Hepatocyte (in vitro differentiated cells): ENCODE data around the gene ABCF2. TPM values are rescaled to one million over a fixed set of nuclear protein-coding genes. Genes with fewer than 3 reads are reported as not detected.

Source experiments
- DNase-seq: peaks from one replicate; pipeline ENCODE4 v3.0.0-alpha.2; 2016; ENCODE audit warnings: low spot score
- H2AFZ ChIP-seq: fragments of 200-600 bp; sonication (generic); 2 replicates; pipeline ENCODE4 v1.6.0; 2016; ENCODE audit warnings: antibody characterized with exemption, mild to moderate bottlenecking
- H3K27ac ChIP-seq: fragments of 200-600 bp; sonication (generic); 2 replicates; pipeline ENCODE4 v1.5.1; 2016; ENCODE audit warnings: mild to moderate bottlenecking
- H3K27me3 ChIP-seq: fragments of 200-600 bp; sonication (generic); 2 replicates; pipeline ENCODE4 v1.6.1; 2016
- H3K36me3 ChIP-seq: fragments of 200-600 bp; sonication (generic); replicated peaks from 2 replicates; pipeline ENCODE4 v1.5.1; 2016; ENCODE audit warnings: low read depth; ENCODE audit not compliant: insufficient read depth
- H3K4me1 ChIP-seq: fragments of 200-600 bp; sonication (generic); 2 replicates; pipeline ENCODE4 v1.5.1; 2016; ENCODE audit warnings: mild to moderate bottlenecking, moderate library complexity; ENCODE audit not compliant: insufficient read depth
- H3K4me2 ChIP-seq: fragments of 200-600 bp; sonication (generic); 2 replicates; pipeline ENCODE4 v1.6.0; 2016
- H3K4me3 ChIP-seq: fragments of 200-600 bp; sonication (generic); 2 replicates; pipeline ENCODE4 v1.5.1; 2016; ENCODE audit warnings: mild to moderate bottlenecking
- H3K79me2 ChIP-seq: fragments of 200-600 bp; sonication (generic); 2 replicates; pipeline ENCODE4 v1.6.0; 2017; ENCODE audit warnings: mild to moderate bottlenecking
- H3K9me2 ChIP-seq: fragments of 200-600 bp; sonication (generic); replicated peaks from 2 replicates; pipeline ENCODE4 v1.6.0; 2017; ENCODE audit warnings: mild to moderate bottlenecking; ENCODE audit not compliant: insufficient read depth
- H3K9me3 ChIP-seq: fragments of 200-600 bp; sonication (generic); 2 replicates; pipeline ENCODE4 v1.5.1; 2016; ENCODE audit warnings: low read depth, mild to moderate bottlenecking
- H4K20me1 ChIP-seq: fragments of 200-600 bp; sonication (generic); 2 replicates; pipeline ENCODE4 v1.6.0; 2016; ENCODE audit warnings: mild to moderate bottlenecking; ENCODE audit not compliant: insufficient read depth, poor library complexity, severe bottlenecking
- CTCF ChIP-seq: fragments of 200-600 bp; sonication (generic); IDR thresholded peaks from 2 replicates; pipeline ENCODE4 v1.5.1; 2016; ENCODE audit warnings: antibody characterized with exemption, mild to moderate bottlenecking; ENCODE audit not compliant: poor library complexity
- EZH2 ChIP-seq: fragments of 200-600 bp; sonication (generic); IDR thresholded peaks from 2 replicates; pipeline ENCODE4 v1.6.1; 2016; ENCODE audit warnings: antibody characterized with exemption, mild to moderate bottlenecking, borderline replicate concordance
- EZH2phosphoT487 ChIP-seq: fragments of 200-600 bp; sonication (generic); IDR thresholded peaks from one replicate; pipeline ENCODE4 v1.6.1; 2018; ENCODE audit warnings: antibody characterized with exemption, mild to moderate bottlenecking, low read depth, moderate library complexity; ENCODE audit not compliant: unreplicated experiment, severe bottlenecking
- whole genome bisulfite sequencing: methylation state at CpG from one replicate; pipeline ENCODE4 v1.1.6; 2016; ENCODE audit warnings: low lambda C conversion rate; ENCODE audit errors: missing lambda C conversion rate; 5-methylcytosine and 5-hydroxymethylcytosine counted together
- polyA plus RNA-seq: library from polyadenylated mRNA; unstranded; fragments of >200 nt; fragmentation: Nextera tagmentation; extraction: Ambion mirVana; gene quantifications from 2 replicates; pipeline ENCODE4 v1.2.1, GENCODE V29; 2016
- total RNA-seq: library from RNA; depleted of rRNA; stranded (reverse); fragments of >200 nt; gene quantifications from 2 replicates; pipeline ENCODE4 v1.2.3, GENCODE V29; 2014

The ABCF2 gene
- total and polyA plus RNA-seq, 2 experiments from 2014 or later = 25.6 to 35.3 TPM

- Histone ChIP-seq H3K4me2 (no peak overlapping the region), H4K20me1 (no peaks in the 10 kb centered on the region), H3K27ac (no peak overlapping the region), H3K4me3 (no peak overlapping the region), H3K36me3 (no peaks in the 10 kb centered on the region), H3K9me3 (no peaks in the 10 kb centered on the region), H3K9me2 (no peaks in the 10 kb centered on the region), H3K27me3 (peaks cover 4% of the 10 kb centered on the region), H3K4me1 (no peaks in the 10 kb centered on the region), H3K79me2 (no peaks in the 10 kb centered on the region), H2AFZ (no peak overlapping the region)
- TF ChIP-seq EZH2 (no peak), EZH2phosphoT487 (no peak), CTCF (no peak)
- WGBS = 93% methylated on average over 11 of the region's 11 CpGs
- no peak for DNase-seq
Measured at GRCh38 chr7:151260471-151260870, 33.5 kb upstream of the ABCF2 start.

GRCh38 chr7:151257990-151258389 lies 31.0 kb upstream of the ABCF2 start:
- H3K4me1 ChIP-seq = peaks cover 5% of the 10 kb centered on the region
- no peaks in the 10 kb centered on the region for H3K36me3 ChIP-seq
- H3K9me2 ChIP-seq = no peaks in the 10 kb centered on the region
- H3K79me2 ChIP-seq = no peaks in the 10 kb centered on the region
- 95% methylated on average over 7 of the region's 7 CpGs for WGBS
- TF ChIP-seq EZH2phosphoT487 (no peak), CTCF (no peak), EZH2 (no peak)
- H3K4me2 ChIP-seq = no peak overlapping the region
- no peak overlapping the region for H3K4me3 ChIP-seq
- H2AFZ ChIP-seq = no peak overlapping the region
- no peaks in the 10 kb centered on the region for H3K9me3 ChIP-seq
- no peaks in the 10 kb centered on the region for H4K20me1 ChIP-seq
- no peak for DNase-seq
- H3K27ac ChIP-seq = no peak overlapping the region
- peaks cover 4% of the 10 kb centered on the region for H3K27me3 ChIP-seq

- H3K27ac ChIP-seq = no peak overlapping the region
- H3K79me2 ChIP-seq = no peaks in the 10 kb centered on the region
- H3K4me2 ChIP-seq = no peak overlapping the region
- H3K9me2 ChIP-seq = no peaks in the 10 kb centered on the region
- TF ChIP-seq EZH2 = no peak
- H3K36me3 ChIP-seq = no peaks in the 10 kb centered on the region
- no peak overlapping the region for H2AFZ ChIP-seq
- WGBS = 67% methylated on average over 16 of the region's 16 CpGs
- peaks cover 12% of the 10 kb centered on the region for H3K4me1 ChIP-seq
- H4K20me1 ChIP-seq = no peaks in the 10 kb centered on the region
- DNase-seq = no peak
- no peak overlapping the region for H3K4me3 ChIP-seq
- no peaks in the 10 kb centered on the region for H3K9me3 ChIP-seq
- H3K27me3 ChIP-seq = peaks cover 4% of the 10 kb centered on the region
Measured at GRCh38 chr7:151256410-151257045, 29.5 kb upstream of the ABCF2 start.

GRCh38 chr7:151255390-151255789 lies 28.4 kb upstream of the ABCF2 start:
- H3K27me3 ChIP-seq = peaks cover under 1% of the 10 kb centered on the region
- TF ChIP-seq EZH2phosphoT487 (no peak), CTCF (no peak), EZH2 (no peak)
- H3K4me2 ChIP-seq = no peak overlapping the region
- H3K9me2 ChIP-seq = no peaks in the 10 kb centered on the region
- no peaks in the 10 kb centered on the region for H3K9me3 ChIP-seq
- WGBS = 84% methylated on average over 7 of the region's 7 CpGs
- H3K4me3 ChIP-seq = no peak overlapping the region
- no peaks in the 10 kb centered on the region for H4K20me1 ChIP-seq
- no peak overlapping the region for H2AFZ ChIP-seq
- no peak for DNase-seq
- peaks cover 7% of the 10 kb centered on the region for H3K79me2 ChIP-seq
- no peaks in the 10 kb centered on the region for H3K36me3 ChIP-seq
- peaks cover 23% of the 10 kb centered on the region for H3K4me1 ChIP-seq
- no peak overlapping the region for H3K27ac ChIP-seq
